ENCODE data around the gene CHD9NB.
"Not testable (repeated sequence)": the region's sequence is repeated elsewhere in the genome, so short reads cannot be mapped to it uniquely, and the experiment has no call there.

CHD9NB gene

GRCh38 chr16:53056392-53056881 lies 3.7 kb upstream of the CHD9NB start:
- no peak for DNase-seq (ENCODE audit: low read depth)

- DNase-seq (ENCODE audit: low read depth): no peak
Measured at GRCh38 chr16:53055541-53056391, 3.1 kb upstream of the CHD9NB start.

- DNase-seq (ENCODE audit: low read depth): peak; percentile 61
Measured at GRCh38 chr16:53054670-53055485, 2.2 kb upstream of the CHD9NB start, which contains the start of gene CHD9. Gene CHD9, plus strand, starts transcription at chr16:53054991. Its CDS starts 101,099 bp downstream, at chr16:53156090.

GRCh38 chr16:53053967-53054669 lies 1.4 kb upstream of the CHD9NB start:
- no peak for DNase-seq (ENCODE audit: low read depth)

- DNase-seq (ENCODE audit: low read depth): not testable (repeated sequence)
Measured at GRCh38 chr16:53051255-53051654, 1.4 kb downstream of the CHD9NB start.

GRCh38 chr16:53048139-53048915 lies 4.4 kb downstream of the CHD9NB start:
- no peak for DNase-seq (ENCODE audit: low read depth)

- DNase-seq (ENCODE audit: low read depth): not testable (repeated sequence)
Measured at GRCh38 chr16:53047515-53047914, 5.2 kb downstream of the CHD9NB start.

GRCh38 chr16:53045341-53046220 lies 7.1 kb downstream of the CHD9NB start:
- DNase-seq (ENCODE audit: low read depth): no peak

- no peak for DNase-seq (ENCODE audit: low read depth)
Measured at GRCh38 chr16:53043986-53044601, 8.6 kb downstream of the CHD9NB start.

GRCh38 chr16:53043428-53043831 lies 9.3 kb downstream of the CHD9NB start:
- no peak for DNase-seq (ENCODE audit: low read depth)

- no peak for DNase-seq (ENCODE audit: low read depth)
Measured at GRCh38 chr16:53042235-53042701, 10.4 kb downstream of the CHD9NB start.

- DNase-seq (ENCODE audit: low read depth): no peak
Measured at GRCh38 chr16:53041320-53042051, 11.2 kb downstream of the CHD9NB start.

GRCh38 chr16:53040788-53041187 lies 11.9 kb downstream of the CHD9NB start:
- DNase-seq (ENCODE audit: low read depth): no peak

- DNase-seq (ENCODE audit: low read depth): not testable (repeated sequence)
Measured at GRCh38 chr16:53036711-53037110, 16.0 kb downstream of the CHD9NB start.

- no peak for DNase-seq (ENCODE audit: low read depth)
Measured at GRCh38 chr16:53036066-53036465, 16.6 kb downstream of the CHD9NB start.

GRCh38 chr16:53035176-53035942 lies 17.3 kb downstream of the CHD9NB start:
- DNase-seq (ENCODE audit: low read depth): no peak

- no peak for DNase-seq (ENCODE audit: low read depth)
Measured at GRCh38 chr16:53034306-53034705, 18.4 kb downstream of the CHD9NB start.

GRCh38 chr16:53031323-53031942 lies 21.3 kb downstream of the CHD9NB start:
- no peak for DNase-seq (ENCODE audit: low read depth)

Data from stimulated activated CD4-positive, alpha-beta T cell treated with anti-CD3 and anti-CD28 coated beads, Interleukin-2, amount 100 ng/mL, for 4 hours (primary cell).